OCI-LY3 (cell line): ENCODE data around the gene RAB4B.

Experiments
- H2AFZ ChIP-seq: fragments of 200-600, 300-600 bp; shearing (Covaris generic); 2 replicates; pipeline ENCODE4 v1.6.0; 2014; ENCODE audit warnings: antibody characterized with exemption, low read depth, low read length
- H3K27ac ChIP-seq: fragments of 200-600, 300-600 bp; sonication (generic); 2 replicates; pipeline ENCODE4 v1.5.1; 2014; ENCODE audit warnings: mild to moderate bottlenecking, low read length, moderate library complexity, mixed read lengths
- H3K27me3 ChIP-seq: fragments of 200-600, 300-600 bp; sonication (generic); 2 replicates; pipeline ENCODE4 v1.6.1; 2014; ENCODE audit warnings: low read depth, low read length, mixed read lengths
- H3K36me3 ChIP-seq: fragments of 200-600, 300-600 bp; sonication (generic); replicated peaks from 2 replicates; pipeline ENCODE3; 2014; ENCODE audit warnings: low read depth, low read length, mixed read lengths
- H3K4me1 ChIP-seq: fragments of 300-600, 200-600 bp; sonication (generic); 2 replicates; pipeline ENCODE4 v1.6.1; 2014; ENCODE audit warnings: low read length, mixed read lengths
- H3K4me2 ChIP-seq: fragments of 200-600, 300-600 bp; sonication (generic); 2 replicates; pipeline ENCODE4 v1.6.1; 2014; ENCODE audit warnings: low read length, mixed read lengths
- H3K4me3 ChIP-seq: fragments of 300-600, 200-600 bp; sonication (generic); 2 replicates; pipeline ENCODE4 v1.5.1; 2014; ENCODE audit warnings: antibody characterized with exemption, mild to moderate bottlenecking, low read length, moderate library complexity
- H3K79me2 ChIP-seq: fragments of 300-600, 200-600 bp; shearing (Covaris generic); 2 replicates; pipeline ENCODE4 v1.6.1; 2014; ENCODE audit warnings: mild to moderate bottlenecking, low read length, mixed read lengths
- H3K9ac ChIP-seq: fragments of 300-600, 200-600 bp; shearing (Covaris generic); 2 replicates; pipeline ENCODE4 v1.6.0; 2014; ENCODE audit warnings: mild to moderate bottlenecking, low read length, moderate library complexity
- H3K9me3 ChIP-seq: fragments of 200-600, 300-600 bp; shearing (Covaris generic); 2 replicates; pipeline ENCODE4 v1.6.1; 2014; ENCODE audit warnings: low read length, mixed read lengths; ENCODE audit not compliant: insufficient read depth
- H4K20me1 ChIP-seq: fragments of 200-600, 300-600 bp; sonication (generic); 2 replicates; pipeline ENCODE4 v1.6.1; 2016; ENCODE audit warnings: low read length, mixed read lengths; ENCODE audit not compliant: insufficient read depth
- EZH2phosphoT487 ChIP-seq: fragments of 200-600 bp; shearing (Covaris generic); IDR thresholded peaks from 2 replicates; pipeline ENCODE4 v1.6.1; 2018; ENCODE audit warnings: antibody characterized with exemption, mixed run types, low read depth
- TF ChIP-seq, protein P1 (sequence below): fragments of 200-600, 300-600 bp; sonication (generic); IDR thresholded peaks from 2 replicates; pipeline ENCODE4 v1.5.1; 2014; ENCODE audit warnings: antibody characterized with exemption, low read length, low read depth

RAB4B gene

DNA sequence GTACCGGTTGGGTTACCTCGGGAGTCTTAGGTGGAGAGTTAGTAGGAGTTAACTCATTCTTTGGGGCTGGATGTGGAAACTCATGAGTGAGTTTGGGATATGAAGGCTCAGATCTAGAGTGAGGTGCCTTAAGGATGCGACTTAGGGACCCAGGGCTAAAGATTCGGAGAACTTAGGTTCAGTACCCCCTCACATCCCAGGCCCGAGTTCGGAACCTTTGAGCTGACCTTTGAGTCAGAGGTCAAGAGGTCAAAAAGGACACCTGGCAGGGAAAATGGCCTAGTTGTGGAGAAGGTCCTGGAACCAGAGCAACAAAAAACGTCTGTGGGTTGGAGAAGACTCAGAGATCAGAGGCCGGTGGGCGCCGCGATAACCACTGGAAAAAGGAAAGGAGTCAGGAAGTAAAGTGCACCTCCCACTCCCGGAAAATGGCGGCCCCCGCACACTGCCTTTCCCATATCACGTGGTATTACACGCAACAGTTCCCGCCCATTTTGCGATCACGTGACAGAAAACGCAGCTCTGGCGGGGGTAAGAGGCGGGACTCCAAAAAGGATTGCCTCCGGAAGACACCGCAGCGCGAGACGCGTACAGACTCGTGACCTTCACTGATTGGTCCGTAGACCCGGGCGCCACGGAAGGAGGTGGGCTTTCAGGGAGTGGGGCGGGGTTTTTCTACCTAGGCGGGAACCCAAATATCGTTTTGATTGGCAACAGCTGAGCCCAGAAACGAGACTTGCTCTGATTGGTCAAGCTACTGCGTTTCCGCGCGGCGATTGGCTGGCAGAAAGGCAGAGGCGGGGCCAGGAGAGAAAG, 27.8 kb upstream of the RAB4B start, which contains the start of gene ACTMAP:
Gene ACTMAP, minus strand, starts transcription at position 420 of the 816 bp plus-strand sequence. CDS start 674 bp downstream, outside the sequence.
- Histone ChIP-seq H3K27me3 (no peaks in the 10 kb centered on the region), H2AFZ (no peak within 1 kb of the TSS; the same call in 1 of the 2 replicates), H3K9ac (peak within 1 kb of the TSS; percentile 97), H3K9me3 (no peaks in the 10 kb centered on the region), H3K4me3 (peak within 1 kb of the TSS; percentile 92), H3K4me1 (peaks cover 37% of the 10 kb centered on the region), H3K4me2 (peak within 1 kb of the TSS; percentile 95), H4K20me1 (peaks cover 11% of the 10 kb centered on the region), H3K27ac (peak within 1 kb of the TSS; percentile 80), H3K79me2 (peaks cover 62% of the 10 kb centered on the region), H3K36me3 (peaks cover 16% of the 10 kb centered on the region)
- TF ChIP-seq, protein P1, sequence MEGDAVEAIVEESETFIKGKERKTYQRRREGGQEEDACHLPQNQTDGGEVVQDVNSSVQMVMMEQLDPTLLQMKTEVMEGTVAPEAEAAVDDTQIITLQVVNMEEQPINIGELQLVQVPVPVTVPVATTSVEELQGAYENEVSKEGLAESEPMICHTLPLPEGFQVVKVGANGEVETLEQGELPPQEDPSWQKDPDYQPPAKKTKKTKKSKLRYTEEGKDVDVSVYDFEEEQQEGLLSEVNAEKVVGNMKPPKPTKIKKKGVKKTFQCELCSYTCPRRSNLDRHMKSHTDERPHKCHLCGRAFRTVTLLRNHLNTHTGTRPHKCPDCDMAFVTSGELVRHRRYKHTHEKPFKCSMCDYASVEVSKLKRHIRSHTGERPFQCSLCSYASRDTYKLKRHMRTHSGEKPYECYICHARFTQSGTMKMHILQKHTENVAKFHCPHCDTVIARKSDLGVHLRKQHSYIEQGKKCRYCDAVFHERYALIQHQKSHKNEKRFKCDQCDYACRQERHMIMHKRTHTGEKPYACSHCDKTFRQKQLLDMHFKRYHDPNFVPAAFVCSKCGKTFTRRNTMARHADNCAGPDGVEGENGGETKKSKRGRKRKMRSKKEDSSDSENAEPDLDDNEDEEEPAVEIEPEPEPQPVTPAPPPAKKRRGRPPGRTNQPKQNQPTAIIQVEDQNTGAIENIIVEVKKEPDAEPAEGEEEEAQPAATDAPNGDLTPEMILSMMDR, result no peak
- TF ChIP-seq EZH2phosphoT487, result no peak

GRCh38 chr19:40750874-40751537, 27.0 kb upstream of the RAB4B start, which contains the start of gene SNRPA:
SNRPA (plus strand) TSS chr19:40751203; CDS start chr19:40751409, 206 bp downstream.
- TF ChIP-seq, protein P1, result no peak
- TF ChIP-seq EZH2phosphoT487, result no peak
- peaks cover 45% of the 10 kb centered on the region for H3K4me1 ChIP-seq
- H3K36me3 ChIP-seq, result peaks cover 24% of the 10 kb centered on the region
- H2AFZ ChIP-seq, result no peak within 1 kb of the TSS; the same call in 1 of the 2 replicates
- peaks cover 18% of the 10 kb centered on the region for H4K20me1 ChIP-seq
- H3K27me3 ChIP-seq, result no peaks in the 10 kb centered on the region
- peak within 1 kb of the TSS; percentile 80 for H3K27ac ChIP-seq
- H3K4me2 ChIP-seq, result peak within 1 kb of the TSS; percentile 95
- peak within 1 kb of the TSS; percentile 97 for H3K9ac ChIP-seq
- peaks cover 70% of the 10 kb centered on the region for H3K79me2 ChIP-seq
- H3K9me3 ChIP-seq, result no peaks in the 10 kb centered on the region
- peak within 1 kb of the TSS; percentile 92 for H3K4me3 ChIP-seq

DNA sequence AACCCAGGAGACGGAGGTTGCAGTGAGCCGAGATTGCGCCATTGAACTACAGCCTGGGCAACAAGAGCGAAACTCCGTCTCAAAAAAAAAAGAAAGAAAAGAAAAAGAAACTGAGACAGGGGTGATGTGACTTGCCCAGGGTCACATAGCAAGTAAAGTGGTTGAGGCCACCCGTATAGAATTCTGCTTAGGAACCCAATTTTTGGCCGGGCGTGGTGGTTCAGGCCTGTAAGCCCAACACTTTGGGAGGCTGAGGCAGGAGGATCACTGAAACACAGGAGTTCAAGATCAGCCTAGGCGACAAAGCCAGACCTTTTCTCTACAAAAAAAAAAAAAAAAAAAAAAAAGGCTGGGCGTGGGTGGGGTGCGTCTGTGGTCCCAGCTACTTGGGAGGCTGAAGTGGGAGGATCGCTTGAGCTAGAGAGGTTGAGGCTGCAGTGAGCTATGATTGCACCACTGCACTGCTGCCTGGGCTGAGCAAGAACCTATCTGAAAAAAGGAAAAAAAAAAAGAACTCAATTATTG, 25.7 kb upstream of the RAB4B start:
- Histone ChIP-seq H3K4me2 (peak overlapping the region; percentile 73), H3K4me3 (peak overlapping the region; percentile 92), H3K36me3 (peaks cover 37% of the 10 kb centered on the region), H3K4me1 (peaks cover 50% of the 10 kb centered on the region), H3K79me2 (peaks cover 83% of the 10 kb centered on the region), H3K9me3 (no peaks in the 10 kb centered on the region), H3K9ac (peak overlapping the region; percentile 97), H3K27ac (peak overlapping the region; percentile 80), H4K20me1 (peaks cover 31% of the 10 kb centered on the region), H2AFZ (no peak overlapping the region), H3K27me3 (no peaks in the 10 kb centered on the region)
- TF ChIP-seq EZH2phosphoT487, result no peak
- TF ChIP-seq, protein P1, result no peak
